H1 (cell line): ENCODE measurements around the gene RNF149. TPM values are rescaled to one million over a fixed set of nuclear protein-coding genes. Genes with fewer than 3 reads are reported as not detected.

Source experiments
- CTCF ChIA-PET: fragments of 300-600 bp; sonication (Branson Sonifier 250); formaldehyde crosslinking; loops from one replicate; lab custom pipeline; 2021; ENCODE audit not compliant: partially characterized antibody; lab: Charles Lee
- POLR2A ChIA-PET: fragments of 300-600 bp; sonication (Branson Sonifier 250); formaldehyde crosslinking; loops from one replicate; lab custom pipeline; 2021; ENCODE audit warnings: inconsistent platforms; ENCODE audit not compliant: partially characterized antibody; lab: Charles Lee
- DNase-seq, 2 experiments: peaks; one replicate each; pipeline versions ENCODE4 v3.0.0 to v3.0.0-alpha.2; 2010 to 2022; ENCODE audit warnings: low spot score in 2 of 2, low read depth in 1 of 2, mixed read lengths in 1 of 2
- FAIRE-seq: peaks from 2 replicates; lab custom pipeline; 2011; peaks lifted over from hg19 to GRCh38; lab: Jason Lieb, UNC
- H2AFZ ChIP-seq: 2 replicates; pipeline ENCODE4 v1.8.1; 2012; ENCODE audit warnings: low read length, inconsistent platforms
- H2AK5ac ChIP-seq: 2 replicates; pipeline ENCODE4 v1.6.1; 2013; ENCODE audit warnings: low read depth, low read length
- H2BK120ac ChIP-seq: replicated peaks from 2 replicates; pipeline ENCODE3; 2013; ENCODE audit warnings: low read depth, low read length, inconsistent platforms
- H2BK12ac ChIP-seq: 2 replicates; pipeline ENCODE4 v1.6.1; 2013; ENCODE audit warnings: low read depth, low read length
- H2BK15ac ChIP-seq: 2 replicates; pipeline ENCODE4 v1.6.1; 2013; ENCODE audit warnings: low read length
- H2BK20ac ChIP-seq: 2 replicates; pipeline ENCODE4 v1.6.1; 2013; ENCODE audit warnings: low read length
- H2BK5ac ChIP-seq: 2 replicates; pipeline ENCODE4 v1.6.1; 2013; ENCODE audit warnings: low read depth, low read length
- H3K14ac ChIP-seq: 2 replicates; pipeline ENCODE4 v1.6.1; 2013; ENCODE audit warnings: inconsistent platforms; ENCODE audit not compliant: insufficient read length
- H3K18ac ChIP-seq: 2 replicates; pipeline ENCODE4 v1.6.1; 2013; ENCODE audit warnings: low read length; ENCODE audit errors: extremely low read depth
- H3K23ac ChIP-seq: 2 replicates; pipeline ENCODE4 v1.6.1; 2013; ENCODE audit warnings: inconsistent platforms; ENCODE audit not compliant: insufficient read length
- H3K23me2 ChIP-seq: 2 replicates; pipeline ENCODE4 v1.6.1; 2013; ENCODE audit warnings: low read depth, low read length
- H3K27ac ChIP-seq: 2 replicates; pipeline ENCODE4 v1.6.1; 2011; ENCODE audit warnings: low read depth, low read length, inconsistent platforms
- H3K27me3 ChIP-seq, 4 experiments: replicated peaks in 1 of 4; 1 replicate in 1 of 4; 2 replicates in 3 of 4; pipeline versions ENCODE4 v1.6.1 to v1.8.1; 2011 to 2013; ENCODE audit warnings: low read length in 3 of 4, mild to moderate bottlenecking in 3 of 4, inconsistent platforms in 2 of 4, mixed read lengths in 2 of 4, moderate library complexity in 1 of 4; ENCODE audit not compliant: control insufficient read depth in 3 of 4, insufficient read depth in 3 of 4; ENCODE audit errors: extremely low read depth in 1 of 4
- H3K36me3 ChIP-seq, 4 experiments: 2 replicates each; pipeline versions ENCODE4 v1.6.1 to v1.8.1; 2011 to 2013; ENCODE audit warnings: mild to moderate bottlenecking in 4 of 4, low read length in 3 of 4, moderate library complexity in 2 of 4, control low read depth in 1 of 4, inconsistent platforms in 1 of 4; ENCODE audit not compliant: insufficient read depth in 4 of 4, control insufficient read depth in 2 of 4
- H3K4ac ChIP-seq: replicated peaks from 2 replicates; pipeline ENCODE3; 2013; ENCODE audit warnings: low read length, low read depth, mixed read lengths, inconsistent platforms; ENCODE audit not compliant: insufficient read length
- H3K4me1 ChIP-seq, 4 experiments: replicated peaks in 1 of 4; 1 replicate in 1 of 4; 2 replicates in 3 of 4; pipeline versions ENCODE4 v1.6.1 to v1.8.1; 2011 to 2013; ENCODE audit warnings: low read length in 3 of 4, inconsistent platforms in 2 of 4, mixed read lengths in 1 of 4; ENCODE audit not compliant: insufficient read depth in 4 of 4, control insufficient read depth in 3 of 4
- H3K4me2 ChIP-seq, 2 experiments: 2 replicates each; pipeline versions ENCODE4 v1.6.1 to v1.8.1; 2011 to 2013; ENCODE audit warnings: low read depth in 2 of 2, low read length in 2 of 2, control low read depth in 1 of 2, inconsistent platforms in 1 of 2, mild to moderate bottlenecking in 1 of 2; ENCODE audit not compliant: insufficient read depth in 1 of 2
- H3K4me3 ChIP-seq, 4 experiments: fragments of 200-600, 300-600 bp in 1 of 4; sonication (generic), shearing (Covaris generic), sonication (Bioruptor Twin) in 1 of 4; 2 replicates each; pipeline versions ENCODE4 v1.5.1 to v1.8.1; 2011 to 2016; ENCODE audit warnings: low read length in 4 of 4, low read depth in 3 of 4, control low read depth in 2 of 4, inconsistent platforms in 2 of 4, mild to moderate bottlenecking in 2 of 4, mixed read lengths in 1 of 4, moderate library complexity in 1 of 4; ENCODE audit not compliant: insufficient read depth in 2 of 4; ENCODE audit errors: extremely low read depth in 1 of 4
- H3K56ac ChIP-seq: replicated peaks from 2 replicates; pipeline ENCODE3; 2013; ENCODE audit warnings: low read depth, mild to moderate bottlenecking, mixed read lengths, low read length, inconsistent platforms; ENCODE audit not compliant: insufficient read length
- H3K79me1 ChIP-seq: 2 replicates; pipeline ENCODE4 v1.6.1; 2013; ENCODE audit warnings: low read depth, low read length, control low read depth
- H3K79me2 ChIP-seq, 2 experiments: 2 replicates each; pipeline versions ENCODE4 v1.6.1 to v1.8.1; 2012 to 2013; ENCODE audit warnings: low read length in 2 of 2, mild to moderate bottlenecking in 2 of 2, inconsistent platforms in 1 of 2; ENCODE audit not compliant: insufficient read depth in 2 of 2, control insufficient read depth in 1 of 2
- H3K9ac ChIP-seq, 4 experiments: replicated peaks in 1 of 4; 1 replicate in 1 of 4; 2 replicates in 3 of 4; pipeline versions ENCODE4 v1.6.1 to v1.8.1; 2011 to 2013; ENCODE audit warnings: low read depth in 3 of 4, low read length in 3 of 4, control low read depth in 2 of 4, mild to moderate bottlenecking in 2 of 4, moderate library complexity in 2 of 4, inconsistent platforms in 1 of 4; ENCODE audit errors: extremely low read depth in 1 of 4
- H3K9me3 ChIP-seq, 2 experiments: 2 replicates each; pipeline versions ENCODE4 v1.6.1 to v1.8.1; 2012 to 2013; ENCODE audit warnings: mild to moderate bottlenecking in 2 of 2, moderate library complexity in 2 of 2, control low read depth in 1 of 2, inconsistent platforms in 1 of 2, low read depth in 1 of 2, low read length in 1 of 2, mixed read lengths in 1 of 2; ENCODE audit not compliant: insufficient read depth in 2 of 2
- H4K20me1 ChIP-seq, 2 experiments: replicated peaks in 1 of 2; 2 replicates each; pipeline versions ENCODE3 to v1.8.1; 2011 to 2013; ENCODE audit warnings: inconsistent platforms in 2 of 2, low read length in 2 of 2, mild to moderate bottlenecking in 1 of 2; ENCODE audit not compliant: insufficient read depth in 2 of 2, control insufficient read depth in 1 of 2
- H4K5ac ChIP-seq: 2 replicates; pipeline ENCODE4 v1.6.1; 2013; ENCODE audit warnings: low read length, low read depth, mixed read lengths, inconsistent platforms; ENCODE audit not compliant: insufficient read length
- H4K8ac ChIP-seq: 2 replicates; pipeline ENCODE4 v1.8.0; 2013; ENCODE audit warnings: mild to moderate bottlenecking, moderate library complexity, low read length, inconsistent platforms; ENCODE audit not compliant: insufficient read depth; ENCODE audit errors: extremely low read depth
- H4K91ac ChIP-seq: replicated peaks from 2 replicates; pipeline ENCODE3; 2013; ENCODE audit warnings: low read length, mixed read lengths, inconsistent platforms; ENCODE audit not compliant: insufficient read length
- CREB1 ChIP-seq: IDR thresholded peaks from 2 replicates; pipeline ENCODE4 v1.6.1; 2012; ENCODE audit warnings: inconsistent platforms
- CTBP2 ChIP-seq: IDR thresholded peaks from 2 replicates; pipeline ENCODE4 v1.7.0; 2011; ENCODE audit warnings: borderline replicate concordance, mild to moderate bottlenecking, moderate library complexity, mixed read lengths, low read length; ENCODE audit not compliant: insufficient read depth, insufficient read length
- EZH2 ChIP-seq: fragments of 200-600 bp; sonication (generic); IDR thresholded peaks from 2 replicates; pipeline ENCODE4 v1.7.1; 2012; ENCODE audit warnings: low read depth, mild to moderate bottlenecking, moderate library complexity, low read length, inconsistent platforms; ENCODE audit not compliant: severe bottlenecking
- JUN ChIP-seq: IDR thresholded peaks from 2 replicates; pipeline ENCODE4 v1.6.1; 2011; ENCODE audit warnings: low read depth, mild to moderate bottlenecking, improper control_type of control experiment, low read length
- NRF1 ChIP-seq: IDR thresholded peaks from 2 replicates; pipeline ENCODE4 v1.6.1; 2011; ENCODE audit warnings: mild to moderate bottlenecking, low read depth, low read length, improper control_type of control experiment
- POLR2AphosphoS5 ChIP-seq: IDR thresholded peaks from 2 replicates; pipeline ENCODE4 v1.6.1; 2011; ENCODE audit warnings: low read depth, low read length
- SAP30 ChIP-seq: fragments of 300-600 bp; sonication (generic); IDR thresholded peaks from 2 replicates; pipeline ENCODE4 v1.7.1; 2012; ENCODE audit warnings: low read length, moderate library complexity, mild to moderate bottlenecking, inconsistent platforms; ENCODE audit not compliant: insufficient read depth, insufficient replicate concordance
- SIN3A ChIP-seq, 2 experiments: IDR thresholded peaks in 1 of 2; conservative IDR thresholded peaks in 1 of 2; 2 replicates each; pipeline ENCODE4 v1.6.1; 2011 to 2012; ENCODE audit warnings: low read length in 2 of 2, improper control_type of control experiment in 1 of 2, low read depth in 1 of 2, mild to moderate bottlenecking in 1 of 2
- TCF12 ChIP-seq: IDR thresholded peaks from 2 replicates; pipeline ENCODE4 v1.6.1; 2011; ENCODE audit warnings: low read depth, mild to moderate bottlenecking, low read length
- WGBS, 2 experiments: shearing (Covaris generic) in 1 of 2; methylation state at CpG; one replicate each; pipeline versions ENCODE4 v1.1.6 to v1.1.7; 2013 to 2015; ENCODE audit warnings: low lambda C conversion rate in 2 of 2, mixed read lengths in 2 of 2, inconsistent platforms in 1 of 2, low coverage in 1 of 2, missing lambda C conversion rate in 1 of 2; ENCODE audit not compliant: insufficient replicate concordance in 2 of 2, insufficient coverage in 1 of 2, insufficient read length in 1 of 2; ENCODE audit errors: extremely low coverage in 1 of 2, missing lambda C conversion rate in 1 of 2; 5-methylcytosine and 5-hydroxymethylcytosine counted together
- polyA plus RNA-seq, 7 experiments: library from polyadenylated mRNA; depleted of rRNA in 3 of 7; stranded (reverse) in 5 of 7; unstranded in 2 of 7; fragments of >200 nt in 5 of 7; fragments of 200-250 nt in 2 of 7; gene quantifications; 1 replicate in 5 of 7; 2 replicates in 1 of 7; 4 replicates in 1 of 7; pipeline versions ENCODE4 v1.2.1 to v1.2.3, GENCODE V29; 2011 to 2013; ENCODE audit warnings: missing spikeins in 2 of 7, mixed read lengths in 2 of 7
- total RNA-seq: library from RNA; stranded (reverse); fragmentation: NEBNext Ultra II Directional; extraction: Animal tissue kit (Norgen Biotek cat#: 25700); gene quantifications from 2 replicates; pipeline ENCODE4 v1.2.1, GENCODE V29; 2021

Gene RNF149
- total and polyA plus RNA-seq, 2 of the 8 experiments (the other 6 are each of a cell fraction or from before 2014, with no cell fraction given), result 16.6 to 28.2 TPM

DNA sequence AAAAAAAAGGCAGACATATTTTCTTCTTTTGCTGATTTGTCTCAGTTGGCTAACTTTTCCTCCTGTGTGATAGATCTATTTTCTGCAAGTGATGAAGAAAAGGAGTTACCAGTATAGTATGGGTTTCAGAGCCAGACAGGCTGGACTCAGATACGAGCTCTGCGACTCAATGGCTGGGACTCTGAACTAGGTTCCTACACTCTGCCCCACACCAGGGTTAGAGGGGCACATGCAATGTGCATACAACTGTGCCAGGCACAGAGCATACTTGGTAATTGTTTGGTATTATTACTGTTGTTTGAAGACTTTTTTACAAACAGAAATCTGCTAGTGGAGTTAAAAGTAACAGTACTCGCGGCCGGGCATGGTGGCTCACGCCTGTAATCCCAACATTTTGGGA is 21.8 kb downstream of the RNF149 start:
- H3K4me2 ChIP-seq, result no peak overlapping the region
- H3K23ac ChIP-seq, result no peak overlapping the region
- ChIA-PET CTCF (interaction anchor here (0.6 kb wide), 1 partner anchor 685 kb away, joined by 3 read pairs; no protein-coding TSS in a partner anchor), POLR2A (no interaction called here)
- no peak overlapping the region for H4K5ac ChIP-seq
- no peaks in the 10 kb centered on the region for H3K27me3 ChIP-seq
- H2BK15ac ChIP-seq, result no peak overlapping the region
- H2BK20ac ChIP-seq, result no peak overlapping the region
- no peak overlapping the region for H3K4ac ChIP-seq
- H3K14ac ChIP-seq, result no peak overlapping the region
- H3K9me3 ChIP-seq, result no peaks in the 10 kb centered on the region
- DNase-seq (no peak), FAIRE-seq (no peak)
- no peak overlapping the region for H3K4me3 ChIP-seq
- H3K27ac ChIP-seq, result no peak overlapping the region
- no peaks in the 10 kb centered on the region for H3K4me1 ChIP-seq
- no peak overlapping the region for H2BK120ac ChIP-seq
- TF ChIP-seq EZH2, result no peak
- no peak for TF ChIP-seq SIN3A (conservative IDR thresholded peaks at IDR 0.05 in 1 of 2, IDR thresholded peaks at IDR 0.05 in 1 of 2; ENCODE audit: low read depth in 1 of 2, low read length in 2 of 2)
- no peak for TF ChIP-seq CREB1
- no peak for TF ChIP-seq NRF1
- no peak for TF ChIP-seq CTBP2
- no peak for TF ChIP-seq TCF12
- no peak for TF ChIP-seq SAP30
- no peak for TF ChIP-seq JUN
- no peak for TF ChIP-seq POLR2AphosphoS5
- no peaks in the 10 kb centered on the region for H3K23me2 ChIP-seq
- H3K18ac ChIP-seq, result no peak overlapping the region
- H2AFZ ChIP-seq, result no peak overlapping the region
- H2BK5ac ChIP-seq, result no peak overlapping the region
- H4K91ac ChIP-seq, result no peak overlapping the region
- no peak overlapping the region for H4K8ac ChIP-seq
- H2BK12ac ChIP-seq, result no peak overlapping the region
- H3K56ac ChIP-seq, result no peak overlapping the region
- H3K79me2 ChIP-seq, result no peaks in the 10 kb centered on the region; a peak in 1 of 4 replicates
- no peak overlapping the region for H3K9ac ChIP-seq
- 97% methylated on average over 6 of the region's 6 CpGs; no CpG with 5 or more reads in 1 of the 2 experiments for WGBS, 2 experiments
- peaks cover 3 to 46% (median 12%) of the 10 kb centered on the region in 4 experiments; a peak in 6 of 8 replicates for H3K36me3 ChIP-seq
- no peak overlapping the region for H2AK5ac ChIP-seq
- peaks cover 0 to 3% of the 10 kb centered on the region in 2 experiments for H4K20me1 ChIP-seq
- peaks cover 2% of the 10 kb centered on the region; the same call in 1 of the 2 replicates for H3K79me1 ChIP-seq
